GM19372 (cell line): ENCODE measurements around the gene TBPL1.
"Not testable (repeated sequence)": the region's sequence is repeated elsewhere in the genome, so short reads cannot be mapped to it uniquely, and the experiment has no call there.

ENCODE experiments used
- ATAC-seq: cut with Tn5 transposase; IDR thresholded peaks from one replicate; pipeline ENCODE4 v1.9.1; 2021; ENCODE audit warnings: mild to moderate bottlenecking, low read depth, moderate library complexity; ENCODE audit not compliant: unreplicated experiment

The TBPL1 gene

DNA sequence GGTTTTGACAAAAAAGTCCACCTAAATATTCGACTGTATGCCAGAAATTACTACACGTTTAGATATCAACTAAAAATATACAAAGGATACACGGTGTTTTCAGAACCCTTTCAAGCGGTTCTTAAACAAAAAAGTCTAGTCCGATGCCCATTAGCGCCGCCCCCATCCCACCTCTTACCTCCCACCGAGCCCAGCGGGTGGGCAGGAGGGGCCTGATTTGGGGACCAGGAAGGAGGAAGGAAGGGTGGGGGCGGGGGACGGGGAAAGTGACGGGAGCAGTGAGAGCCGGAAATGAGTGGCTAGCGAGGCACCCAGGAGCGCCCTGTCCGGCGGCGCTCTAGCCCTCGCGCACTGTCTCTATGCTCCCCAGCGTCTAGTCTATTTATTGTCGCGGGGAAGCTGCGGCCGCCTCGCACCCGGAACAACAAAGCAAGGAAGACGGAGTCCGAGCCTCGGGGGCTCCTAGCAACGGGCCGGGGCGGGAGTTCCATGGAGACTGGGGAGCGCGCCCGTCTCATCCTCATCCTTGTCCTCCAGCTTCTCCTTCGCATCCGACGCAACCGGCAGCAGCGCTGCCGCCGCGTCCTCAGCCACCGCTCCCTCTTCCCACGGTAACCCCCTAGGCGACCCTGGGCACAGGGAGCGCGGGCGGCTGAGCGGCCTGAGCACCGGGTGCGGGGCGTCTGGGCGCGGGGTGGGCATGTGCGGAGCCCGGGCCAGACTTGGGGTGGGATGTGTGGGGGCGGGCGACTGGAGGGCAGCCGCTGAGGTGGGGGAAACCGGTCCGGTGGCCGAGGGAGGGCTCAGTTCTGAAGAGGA is at the start of gene TBPL1:
TBPL1 (plus strand) TSS at position 410 of the 819 bp plus-strand sequence. CDS start 26,902 bp downstream, outside the sequence.
- peak; percentile 84 for ATAC-seq

DNA sequence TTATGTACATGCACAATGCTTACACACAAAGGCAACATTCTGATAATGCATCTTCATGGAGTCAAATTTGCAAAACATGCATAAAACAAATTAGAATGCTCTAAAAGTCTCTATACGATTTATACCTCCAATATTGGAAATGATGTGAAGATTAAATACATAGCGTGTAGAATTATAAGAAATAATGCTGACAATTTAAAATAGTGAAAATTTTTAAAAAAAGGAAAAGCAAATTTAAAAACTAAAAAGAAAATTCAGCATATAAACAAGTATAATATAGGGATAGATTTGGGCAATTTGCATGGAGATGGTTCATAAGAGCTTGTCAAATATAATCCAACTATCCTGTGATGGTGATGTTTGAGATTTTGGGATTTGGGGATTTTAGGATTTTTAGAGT is 49.2 kb upstream of the TBPL1 start:
- ATAC-seq, result no peak

DNA sequence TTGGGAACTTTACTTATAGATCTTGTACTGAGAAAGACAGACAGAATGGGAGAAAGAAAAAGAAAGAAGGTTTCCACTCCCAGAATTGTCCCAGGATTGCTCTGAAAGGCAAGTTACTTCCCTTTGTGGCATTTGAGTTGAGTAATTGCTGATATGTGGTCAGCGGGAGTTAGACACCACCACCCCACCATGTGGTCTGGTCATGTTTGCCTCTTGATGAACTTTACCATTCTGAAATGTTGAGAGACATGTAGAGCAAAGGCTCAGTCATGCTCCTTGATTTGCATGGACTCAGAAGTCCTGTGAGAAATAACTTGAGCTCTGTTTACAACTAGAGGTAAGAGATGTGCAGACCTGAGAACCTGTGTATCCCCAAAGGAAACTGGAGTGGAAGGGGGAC is 47.0 kb upstream of the TBPL1 start:
- ATAC-seq, result no peak

DNA sequence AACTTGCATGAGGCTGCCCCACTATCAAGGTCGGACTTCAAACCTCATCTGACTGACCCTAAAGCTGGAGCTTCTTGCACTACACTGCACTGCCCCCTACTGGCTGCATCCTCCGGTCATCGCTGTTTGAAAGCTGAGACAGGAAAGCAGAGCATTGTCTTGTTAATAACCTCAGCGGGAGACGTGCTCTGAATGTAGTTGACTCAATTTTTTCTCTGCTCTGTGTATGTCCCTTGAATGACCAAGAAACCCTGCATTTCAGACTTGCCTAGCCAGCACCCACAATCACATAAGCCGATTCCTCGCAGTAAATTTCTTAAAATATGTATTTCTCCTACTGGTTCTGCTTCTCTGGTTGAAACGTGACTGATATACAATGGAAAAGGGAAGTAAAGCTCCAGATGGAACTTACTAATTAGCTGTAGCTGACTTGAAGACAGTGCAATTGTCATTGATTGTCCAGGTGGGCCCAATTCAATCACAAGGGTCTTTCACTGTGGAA is 36.3 kb upstream of the TBPL1 start:
- peak; percentile 67 for ATAC-seq

DNA sequence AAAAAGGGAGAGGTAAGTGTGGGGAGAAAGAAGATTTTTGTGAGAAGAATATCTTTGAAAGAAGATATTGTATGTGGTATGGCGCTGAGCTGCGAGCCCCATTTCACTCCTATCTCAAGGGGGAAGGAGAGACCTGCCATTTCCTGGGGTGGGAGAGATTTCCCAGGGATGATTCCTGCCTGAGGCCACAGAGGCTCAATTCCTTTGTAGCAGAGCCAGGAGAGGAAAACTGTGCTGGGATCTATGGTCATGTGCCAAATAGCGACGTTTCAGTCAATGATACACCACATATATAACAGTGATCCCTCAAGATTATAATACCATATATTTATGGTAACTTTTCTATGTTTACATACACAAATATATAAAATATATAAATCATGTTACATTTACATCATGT is 35.2 kb upstream of the TBPL1 start:
- ATAC-seq, result no peak

DNA sequence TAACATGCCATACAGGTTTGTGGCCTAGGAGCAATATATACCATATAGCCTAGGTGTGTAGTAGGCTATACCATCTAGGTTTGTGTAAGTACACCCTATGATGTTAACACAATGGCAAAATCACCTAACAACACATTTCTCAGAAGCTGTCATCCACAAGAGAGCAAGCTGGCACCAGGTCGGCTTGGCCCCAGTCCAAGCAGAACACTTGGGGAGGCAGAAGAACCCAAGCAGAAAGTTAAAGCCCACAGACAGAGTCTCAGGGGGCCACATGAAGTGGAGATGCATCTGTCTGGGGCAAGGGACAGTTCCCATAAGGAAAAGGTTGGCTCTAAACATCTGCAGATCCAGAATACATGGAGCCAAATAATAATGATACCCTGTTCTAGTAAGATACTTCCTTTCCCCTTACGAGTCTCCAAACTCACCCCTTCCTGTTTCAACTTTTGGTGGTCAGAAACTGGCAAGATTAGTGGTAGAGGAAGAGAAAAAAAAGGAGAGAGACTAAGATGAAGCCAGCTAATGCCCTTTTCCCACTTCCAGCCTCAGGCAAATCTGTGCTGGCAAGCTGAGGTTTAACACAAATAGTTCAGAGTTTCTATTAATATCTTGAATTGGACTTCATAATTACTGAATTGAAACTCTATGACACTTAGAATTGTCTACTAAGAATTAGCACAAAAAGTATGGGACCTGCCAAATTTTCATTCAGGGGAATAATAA is 34.7 kb upstream of the TBPL1 start:
- no peak for ATAC-seq

DNA sequence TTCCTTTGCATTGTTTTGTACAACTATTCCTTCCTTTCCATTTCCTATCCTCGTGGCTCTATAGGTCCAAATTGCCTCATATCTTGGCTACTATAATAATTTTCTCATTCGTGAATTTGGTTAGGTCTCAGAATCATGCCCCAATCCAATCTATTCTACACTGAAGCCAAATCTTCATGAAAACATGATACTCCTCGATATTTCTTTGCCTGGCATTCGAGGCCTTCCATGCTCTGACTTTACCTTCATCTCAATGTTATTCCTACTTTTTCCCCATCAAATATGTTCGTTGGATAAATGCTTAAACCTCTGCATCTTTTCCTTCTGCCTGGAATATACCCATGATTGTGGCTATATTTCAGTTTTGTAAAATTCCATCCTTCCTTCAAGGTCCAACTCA is 33.7 kb upstream of the TBPL1 start:
- no peak for ATAC-seq

DNA sequence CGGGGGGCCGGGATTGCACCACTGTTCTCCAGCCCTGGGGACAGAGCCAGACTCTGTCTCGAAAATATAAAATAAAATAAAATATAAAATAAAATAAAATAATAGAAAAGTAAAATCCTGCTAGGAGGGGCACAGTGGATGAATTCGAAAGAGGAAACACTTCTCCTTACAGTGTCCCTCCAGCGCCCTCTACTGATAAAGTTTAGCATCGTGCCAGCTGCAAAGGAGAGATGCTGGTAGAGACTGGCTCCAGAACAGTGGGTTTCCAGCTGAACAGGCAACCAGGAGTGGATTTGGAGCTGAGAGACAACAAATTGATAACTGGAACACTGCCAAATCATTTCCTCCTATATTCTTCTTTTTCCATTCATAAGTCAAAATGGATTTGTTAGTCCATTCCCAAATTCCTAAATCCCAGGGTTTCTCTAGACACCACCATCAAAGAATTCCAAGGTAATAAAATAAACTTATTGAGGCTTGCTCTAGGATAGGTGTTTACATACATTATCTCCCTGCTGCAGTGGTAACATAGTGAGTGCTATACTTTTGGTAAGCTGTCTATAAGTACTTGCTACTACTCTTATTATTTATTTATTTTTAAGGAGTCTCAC is 31.7 kb upstream of the TBPL1 start:
- ATAC-seq, result no peak

DNA sequence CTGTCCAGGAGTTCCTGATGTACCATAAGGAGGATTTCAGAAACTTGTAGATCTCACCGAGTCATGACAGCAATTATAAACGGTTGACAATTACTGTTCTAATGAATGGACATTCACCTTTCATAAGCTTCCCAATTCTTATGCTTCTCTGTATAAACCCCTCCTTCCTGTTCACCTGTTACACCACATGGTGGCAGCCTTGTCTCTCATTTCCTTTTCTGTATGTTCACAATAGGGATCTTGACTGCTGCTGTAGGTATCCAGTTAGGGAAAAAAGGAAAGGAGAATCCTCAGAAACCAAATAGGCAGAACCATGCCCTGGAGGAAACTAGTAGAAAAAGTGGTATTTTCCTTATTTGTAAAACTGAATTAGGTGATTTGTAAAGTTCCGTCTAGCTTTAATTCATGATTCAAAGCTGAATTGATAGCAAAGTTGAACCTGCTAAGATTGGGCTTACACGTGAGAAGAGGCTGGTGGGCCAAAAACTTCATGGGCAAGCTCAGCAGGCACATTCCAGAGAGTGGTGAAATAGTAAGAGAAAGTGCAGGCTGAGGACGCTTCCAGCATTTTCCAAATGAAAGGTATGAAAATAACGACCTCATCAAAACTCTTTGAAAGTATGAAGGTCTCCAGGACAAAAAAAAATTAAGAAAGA is 29.0 kb upstream of the TBPL1 start:
- ATAC-seq, result no peak

DNA sequence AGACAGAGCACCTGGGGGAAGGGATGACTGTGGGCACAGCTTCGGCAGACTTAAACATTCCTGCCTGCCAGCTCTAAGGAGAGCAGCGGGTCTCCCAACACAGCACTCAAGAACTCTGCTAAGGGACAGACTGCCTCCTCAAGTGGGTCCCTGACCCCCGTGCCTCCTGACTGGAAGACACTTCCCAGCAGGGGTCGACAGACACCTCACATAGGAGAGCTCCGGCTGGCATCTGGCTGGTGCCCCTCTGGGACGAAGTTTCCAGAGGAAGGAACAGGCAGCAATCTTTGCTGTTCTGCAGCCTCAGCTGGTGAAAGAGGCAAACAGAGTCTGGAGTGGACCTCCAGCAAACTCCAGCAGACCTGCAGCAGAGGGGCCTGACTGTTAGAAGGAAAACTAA is 21.8 kb upstream of the TBPL1 start:
- ATAC-seq, result not testable (repeated sequence)

DNA sequence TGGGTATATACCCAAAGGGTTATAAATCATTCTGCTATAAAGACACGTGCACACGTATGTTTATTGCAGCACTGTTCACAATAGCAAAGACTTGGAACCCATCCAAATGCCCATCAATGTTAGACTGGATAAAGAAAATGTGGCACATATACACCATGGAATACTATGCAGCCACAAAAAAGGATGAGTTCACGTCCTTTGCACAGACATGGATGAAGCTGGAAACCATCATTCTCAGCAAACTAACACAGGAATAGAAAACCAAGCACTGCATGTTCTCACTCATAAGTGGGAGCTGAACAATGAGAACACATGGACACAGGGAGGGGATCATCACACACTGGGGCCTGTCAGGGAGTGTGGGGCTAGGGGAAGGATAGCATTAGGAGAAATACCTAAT is 16.7 kb upstream of the TBPL1 start:
- not testable (repeated sequence) for ATAC-seq

DNA sequence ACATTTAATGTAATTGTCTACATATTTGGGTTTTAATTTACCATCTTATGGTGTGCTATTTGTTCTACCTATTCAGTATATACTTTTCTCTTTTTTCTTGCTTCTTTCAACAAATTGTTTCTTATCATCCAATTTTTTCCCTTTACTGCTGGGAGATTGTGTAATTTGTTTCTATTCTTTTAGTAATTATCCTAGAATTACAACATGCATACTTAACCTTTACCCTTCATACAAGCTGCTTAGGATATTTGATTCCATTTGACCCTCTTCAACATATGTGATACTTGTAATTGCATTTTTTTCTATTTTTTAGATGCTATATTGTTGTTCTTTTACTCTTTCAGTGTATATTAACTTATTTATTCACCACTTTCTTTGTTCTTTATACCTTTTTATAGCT is 15.1 kb upstream of the TBPL1 start:
- no peak for ATAC-seq

DNA sequence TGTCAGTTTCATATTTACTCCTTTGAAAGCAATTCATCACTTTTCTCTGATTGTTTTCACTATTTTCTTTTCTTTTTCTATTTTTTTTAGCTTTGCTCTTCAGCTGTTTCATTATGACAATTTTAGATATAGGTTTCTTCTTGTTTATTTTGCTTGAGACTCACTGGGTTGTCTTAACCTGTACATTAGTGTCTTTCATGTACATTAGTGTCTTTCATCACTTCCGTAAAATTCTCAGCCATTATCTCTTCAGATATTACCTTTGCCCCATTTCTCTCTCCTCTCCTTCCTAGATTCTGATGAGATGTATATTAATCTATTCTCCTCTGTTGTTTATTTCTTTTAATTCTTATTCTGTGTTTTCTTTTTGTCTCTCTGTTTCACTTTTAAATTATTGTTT is 14.5 kb upstream of the TBPL1 start:
- no peak for ATAC-seq

DNA sequence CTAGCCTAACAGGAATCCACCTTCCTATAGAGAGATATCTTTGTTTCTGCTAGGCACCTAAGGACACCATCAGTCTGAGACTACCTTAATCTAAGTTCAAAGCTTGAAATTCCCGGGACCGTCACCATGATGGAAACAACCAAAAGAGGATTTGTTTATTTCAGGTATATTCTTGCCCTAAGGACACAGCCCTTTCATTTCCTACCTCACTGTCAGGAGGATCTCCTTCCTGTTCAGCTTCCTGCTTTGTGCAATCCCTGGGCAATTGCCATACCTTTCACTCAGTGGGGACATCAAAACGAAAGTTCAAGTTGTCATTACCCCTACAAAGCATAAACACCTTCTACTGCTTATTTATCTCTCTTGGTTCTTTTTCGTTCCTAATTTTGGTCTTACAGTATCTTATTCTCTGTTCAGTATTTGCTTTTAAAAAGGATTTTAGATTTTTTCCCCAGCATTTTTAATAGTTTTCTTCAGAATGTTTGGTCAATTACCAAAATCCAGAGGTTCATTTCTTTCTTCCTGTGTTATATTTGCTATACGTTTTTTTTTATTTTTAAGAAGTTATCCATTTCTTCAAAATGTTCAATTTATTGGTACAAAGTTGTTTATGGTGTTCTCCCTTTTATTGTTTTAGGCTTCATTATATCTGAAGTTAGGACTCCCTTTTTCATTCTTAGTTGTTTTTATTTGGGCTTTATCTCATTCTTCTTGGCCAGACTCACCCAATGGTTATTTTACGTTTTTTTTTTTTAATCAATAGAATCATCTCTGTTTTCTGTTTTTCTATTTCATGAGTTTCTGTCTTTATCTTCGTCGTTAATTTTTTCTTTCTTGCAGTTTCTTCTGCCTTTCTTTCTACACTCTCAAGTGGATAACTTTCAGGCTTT is 13.0 kb upstream of the TBPL1 start:
- ATAC-seq, result no peak

DNA sequence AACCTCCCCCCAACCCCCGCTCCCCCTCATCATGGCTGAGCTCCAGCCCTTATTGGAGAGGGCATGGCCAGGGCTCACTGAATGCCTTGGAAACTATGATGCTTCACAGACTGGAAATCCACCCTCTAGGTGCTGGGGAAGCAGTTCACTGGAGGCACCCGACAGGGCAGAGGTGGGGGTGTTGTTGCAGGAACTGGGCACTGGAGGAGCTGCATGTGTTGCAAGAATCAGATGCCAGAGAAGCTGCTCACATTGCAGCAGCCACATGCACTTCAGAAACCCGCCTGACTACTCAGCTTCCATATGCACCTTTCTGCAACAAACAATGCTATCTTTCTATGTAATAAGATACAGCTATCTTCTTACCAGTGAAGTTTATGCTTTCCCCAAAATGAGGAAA is 7.9 kb upstream of the TBPL1 start:
- no peak for ATAC-seq

DNA sequence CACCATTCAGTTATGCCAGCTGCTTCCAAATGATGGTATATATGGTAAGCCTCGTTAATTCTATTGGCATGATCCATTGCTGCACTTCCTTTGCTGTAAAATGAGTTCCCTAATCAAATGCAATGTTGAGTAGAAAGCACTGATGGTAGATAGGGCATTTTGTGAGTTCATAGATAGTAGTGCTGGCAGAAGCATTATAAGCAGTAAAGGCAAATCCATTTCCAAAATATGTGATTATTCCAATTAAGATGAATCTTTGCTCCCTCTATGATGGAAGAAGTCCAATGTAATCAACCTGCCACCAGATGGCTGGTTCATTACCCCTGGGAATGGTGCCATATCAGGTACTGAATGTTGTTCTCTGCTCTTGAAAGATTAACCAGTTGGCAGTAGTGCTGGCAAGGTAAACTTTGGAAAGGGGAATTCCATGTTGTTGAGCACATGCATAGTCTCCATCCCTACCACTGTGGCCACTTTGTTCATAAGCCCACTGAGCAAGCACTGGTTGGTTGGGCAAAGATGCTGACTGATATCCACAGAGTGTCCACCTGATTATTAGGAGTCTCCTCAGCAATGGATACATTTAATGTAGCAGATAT is 5.6 kb upstream of the TBPL1 start:
- no peak for ATAC-seq

DNA sequence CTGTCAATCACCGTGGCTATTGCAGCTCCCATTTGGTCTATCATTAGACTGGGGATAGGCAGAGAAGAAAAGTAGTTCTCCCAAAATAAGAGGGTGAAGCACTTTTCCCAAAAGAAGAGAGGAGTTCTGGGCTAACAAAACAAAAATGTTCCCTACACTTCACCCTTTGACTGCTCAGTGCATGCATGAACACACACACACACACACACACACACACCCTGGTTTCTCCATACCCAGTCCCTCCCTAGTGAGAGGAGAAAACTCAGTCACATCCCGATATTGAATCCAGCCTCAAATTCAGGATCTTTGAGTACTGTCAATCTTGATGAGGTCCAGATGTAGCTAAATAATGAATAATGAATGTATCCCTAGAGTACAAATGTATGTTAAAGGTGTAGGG is 4.6 kb upstream of the TBPL1 start:
- no peak for ATAC-seq

DNA sequence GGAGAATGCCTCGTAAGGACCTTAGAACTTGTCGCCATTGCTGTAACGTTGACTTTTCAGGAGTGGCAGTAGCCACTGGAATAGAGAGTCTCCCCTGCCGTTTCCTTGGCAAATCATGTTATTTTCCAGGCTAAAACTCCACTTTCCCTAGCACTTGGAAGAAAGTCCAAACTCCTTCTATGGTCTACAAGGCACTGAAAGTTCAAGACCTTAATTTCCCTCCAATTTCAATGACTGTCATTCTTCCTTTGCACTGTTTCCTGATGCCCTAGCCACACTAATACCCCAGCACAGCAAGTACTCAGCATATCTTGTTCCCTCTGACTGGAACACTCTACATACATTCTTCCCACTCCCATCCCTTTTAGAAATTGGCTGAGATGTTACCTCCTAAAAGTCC is 1.8 kb upstream of the TBPL1 start:
- no peak for ATAC-seq
